Suprapubic skin (tissue), 4 donors: Measurements from ENCODE around the gene NUP188. TPM values are rescaled to one million over a fixed set of nuclear protein-coding genes. Genes with fewer than 3 reads are reported as not detected.

Source experiments
- DNase-seq, 2 donors: peaks; one replicate each; pipeline ENCODE4 v3.0.0-alpha.2; 2019; ENCODE audit warnings: low spot score in 2 of 2
- H3K27ac ChIP-seq: fragments of 200-600 bp; sonication (generic); one replicate; pipeline ENCODE4 v1.5.1; 2019
- H3K27me3 ChIP-seq: fragments of 200-600 bp; sonication (generic); one replicate; pipeline ENCODE4 v1.5.1; 2019
- H3K36me3 ChIP-seq: fragments of 200-600 bp; sonication (generic); one replicate; pipeline ENCODE4 v1.5.1; 2019
- H3K4me1 ChIP-seq: fragments of 200-600 bp; sonication (generic); one replicate; pipeline ENCODE4 v1.5.1; 2019
- H3K4me3 ChIP-seq: fragments of 200-600 bp; sonication (generic); one replicate; pipeline ENCODE4 v1.5.1; 2019; ENCODE audit warnings: mild to moderate bottlenecking
- H3K9me3 ChIP-seq: fragments of 200-600 bp; sonication (generic); one replicate; pipeline ENCODE4 v1.5.1; 2019
- EP300 ChIP-seq: sonication (generic); formaldehyde crosslinking; IDR thresholded peaks from one replicate; pipeline ENCODE4 v1.6.1; 2017; ENCODE audit warnings: antibody characterized with exemption
- POLR2A ChIP-seq, 2 donors: fragments of 450-650 bp; IDR thresholded peaks; one replicate each; pipeline ENCODE4 v1.6.1; 2017; ENCODE audit warnings: antibody characterized with exemption in 2 of 2, mild to moderate bottlenecking in 2 of 2, moderate library complexity in 2 of 2
- POLR2AphosphoS5 ChIP-seq, 3 donors: sonication (generic); formaldehyde crosslinking; IDR thresholded peaks; one replicate each; pipeline ENCODE4 v1.6.1; 2017; ENCODE audit warnings: antibody characterized with exemption in 3 of 3
- WGBS: methylation state at CpG from one replicate; pipeline ENCODE4 v1.1.5; 2018; 5-methylcytosine and 5-hydroxymethylcytosine counted together
- total RNA-seq, 4 donors: library from RNA; depleted of rRNA; stranded (reverse); fragments of >200 nt; gene quantifications; one replicate each; pipeline ENCODE4 v1.1.0, GENCODE V29; 2016
- TF ChIP-seq, protein P1 (sequence below), 2 donors: fragments of 200-600 bp in 1 of 2; fragments of 450-650 bp in 1 of 2; sonication (generic) in 1 of 2; IDR thresholded peaks; one replicate each; pipeline ENCODE4 v1.5.1; 2016 to 2019; ENCODE audit warnings: antibody characterized with exemption in 2 of 2, mild to moderate bottlenecking in 1 of 2, moderate library complexity in 1 of 2

Gene NUP188, protein sequence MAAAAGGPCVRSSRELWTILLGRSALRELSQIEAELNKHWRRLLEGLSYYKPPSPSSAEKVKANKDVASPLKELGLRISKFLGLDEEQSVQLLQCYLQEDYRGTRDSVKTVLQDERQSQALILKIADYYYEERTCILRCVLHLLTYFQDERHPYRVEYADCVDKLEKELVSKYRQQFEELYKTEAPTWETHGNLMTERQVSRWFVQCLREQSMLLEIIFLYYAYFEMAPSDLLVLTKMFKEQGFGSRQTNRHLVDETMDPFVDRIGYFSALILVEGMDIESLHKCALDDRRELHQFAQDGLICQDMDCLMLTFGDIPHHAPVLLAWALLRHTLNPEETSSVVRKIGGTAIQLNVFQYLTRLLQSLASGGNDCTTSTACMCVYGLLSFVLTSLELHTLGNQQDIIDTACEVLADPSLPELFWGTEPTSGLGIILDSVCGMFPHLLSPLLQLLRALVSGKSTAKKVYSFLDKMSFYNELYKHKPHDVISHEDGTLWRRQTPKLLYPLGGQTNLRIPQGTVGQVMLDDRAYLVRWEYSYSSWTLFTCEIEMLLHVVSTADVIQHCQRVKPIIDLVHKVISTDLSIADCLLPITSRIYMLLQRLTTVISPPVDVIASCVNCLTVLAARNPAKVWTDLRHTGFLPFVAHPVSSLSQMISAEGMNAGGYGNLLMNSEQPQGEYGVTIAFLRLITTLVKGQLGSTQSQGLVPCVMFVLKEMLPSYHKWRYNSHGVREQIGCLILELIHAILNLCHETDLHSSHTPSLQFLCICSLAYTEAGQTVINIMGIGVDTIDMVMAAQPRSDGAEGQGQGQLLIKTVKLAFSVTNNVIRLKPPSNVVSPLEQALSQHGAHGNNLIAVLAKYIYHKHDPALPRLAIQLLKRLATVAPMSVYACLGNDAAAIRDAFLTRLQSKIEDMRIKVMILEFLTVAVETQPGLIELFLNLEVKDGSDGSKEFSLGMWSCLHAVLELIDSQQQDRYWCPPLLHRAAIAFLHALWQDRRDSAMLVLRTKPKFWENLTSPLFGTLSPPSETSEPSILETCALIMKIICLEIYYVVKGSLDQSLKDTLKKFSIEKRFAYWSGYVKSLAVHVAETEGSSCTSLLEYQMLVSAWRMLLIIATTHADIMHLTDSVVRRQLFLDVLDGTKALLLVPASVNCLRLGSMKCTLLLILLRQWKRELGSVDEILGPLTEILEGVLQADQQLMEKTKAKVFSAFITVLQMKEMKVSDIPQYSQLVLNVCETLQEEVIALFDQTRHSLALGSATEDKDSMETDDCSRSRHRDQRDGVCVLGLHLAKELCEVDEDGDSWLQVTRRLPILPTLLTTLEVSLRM (N-terminal part only)
- 100 to 1,000 TPM in 1 of 4 donors, 10 to 100 TPM in 3; 53.6 to 104 (median 60.6) TPM for total RNA-seq

DNA sequence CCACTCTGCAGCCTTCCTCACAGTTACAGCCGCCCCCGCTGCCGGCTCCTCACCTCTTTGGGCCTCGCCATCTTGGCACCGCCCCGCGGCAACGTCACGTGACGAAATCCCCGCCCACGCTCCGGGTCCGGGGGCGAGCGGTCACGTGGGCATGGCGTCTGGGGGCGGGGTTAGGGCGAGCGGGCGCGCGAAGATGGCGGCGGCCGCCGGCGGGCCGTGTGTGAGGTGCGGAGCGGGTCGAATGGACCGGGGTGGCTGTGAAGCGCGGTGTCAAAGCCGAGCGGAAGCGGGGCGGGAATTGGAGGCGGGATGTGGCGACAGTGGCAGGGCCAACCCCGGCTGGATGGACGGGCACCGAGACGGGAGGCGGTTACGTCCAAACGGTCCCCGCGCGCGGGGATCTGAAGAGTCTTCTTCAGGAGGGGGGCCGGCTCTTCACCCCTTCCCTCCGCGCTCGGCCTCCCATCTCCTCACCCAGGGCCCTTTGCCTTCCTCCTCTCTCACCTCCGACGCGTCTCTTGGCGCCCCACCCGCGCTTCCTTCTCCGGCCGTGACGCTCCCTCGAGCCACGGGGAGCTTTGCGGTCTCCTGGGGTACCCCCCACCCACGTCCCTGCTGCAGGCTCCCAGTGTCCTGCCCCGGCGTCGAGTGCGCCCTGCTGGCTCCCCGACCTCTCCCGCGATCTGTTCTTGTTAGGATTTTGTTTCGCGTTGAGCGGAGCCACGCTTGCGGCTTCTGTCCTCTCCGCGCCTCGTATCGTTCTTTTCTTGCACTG, at the start of gene NUP188, which contains the start of gene DOLK:
NUP188 (plus strand) TSS at position 173 of the 775 bp plus-strand sequence; CDS start at position 194, 21 bp downstream.
DOLK (minus strand) TSS at position 77 of the 775 bp plus-strand sequence. CDS start 300 bp downstream, outside the sequence.
- Histone ChIP-seq H3K36me3 (peaks cover 18% of the 10 kb centered on the region), H3K4me1 (peaks cover 26% of the 10 kb centered on the region), H3K27me3 (no peaks in the 10 kb centered on the region), H3K9me3 (no peaks in the 10 kb centered on the region), H3K27ac (peak within 1 kb of the TSS; percentile 97), H3K4me3 (peak within 1 kb of the TSS; percentile 98)
- WGBS = under 1% methylated on average over 58 of the region's 86 CpGs
- TF ChIP-seq POLR2AphosphoS5 (IDR thresholded peaks at IDR 0.05) = peak; percentile 7 to 84 (median 42)
- TF ChIP-seq EP300 = no peak
- TF ChIP-seq POLR2A (IDR thresholded peaks at IDR 0.05) = peak in 1 of 2 donors; percentile 91
- DNase-seq = peak; percentile 97 to 99

DNA sequence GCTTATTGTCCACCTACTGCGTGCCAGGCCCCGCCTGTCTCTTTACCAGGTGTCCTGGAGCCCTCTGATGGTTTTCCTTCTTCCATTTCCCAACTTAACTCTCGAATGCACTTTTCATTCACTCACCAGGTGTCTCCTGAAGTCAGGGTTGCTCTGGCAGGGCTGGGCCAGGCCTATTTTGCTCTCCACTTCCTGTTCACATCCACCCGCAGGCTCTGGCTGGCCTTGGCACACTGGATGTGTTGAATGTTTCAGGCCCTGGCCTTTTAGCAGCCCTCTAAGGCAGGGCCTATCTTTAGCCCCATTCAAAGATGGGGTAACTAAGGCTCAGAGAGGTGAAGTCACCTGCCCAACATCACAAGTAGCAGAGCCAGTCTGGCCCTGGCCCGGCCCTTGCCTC, 49.1 kb upstream of the NUP188 start:
- peaks cover 88% of the 10 kb centered on the region for H3K4me1 ChIP-seq
- DNase-seq = peak in 1 of 2 donors; percentile 75
- H3K27ac ChIP-seq = peak overlapping the region; percentile 65
- peaks cover 19% of the 10 kb centered on the region for H3K36me3 ChIP-seq
- no peak overlapping the region for H3K4me3 ChIP-seq
- TF ChIP-seq POLR2A (IDR thresholded peaks at IDR 0.05) (no peak), POLR2AphosphoS5 (IDR thresholded peaks at IDR 0.05) (no peak), EP300 (no peak)
- TF ChIP-seq, protein P1, sequence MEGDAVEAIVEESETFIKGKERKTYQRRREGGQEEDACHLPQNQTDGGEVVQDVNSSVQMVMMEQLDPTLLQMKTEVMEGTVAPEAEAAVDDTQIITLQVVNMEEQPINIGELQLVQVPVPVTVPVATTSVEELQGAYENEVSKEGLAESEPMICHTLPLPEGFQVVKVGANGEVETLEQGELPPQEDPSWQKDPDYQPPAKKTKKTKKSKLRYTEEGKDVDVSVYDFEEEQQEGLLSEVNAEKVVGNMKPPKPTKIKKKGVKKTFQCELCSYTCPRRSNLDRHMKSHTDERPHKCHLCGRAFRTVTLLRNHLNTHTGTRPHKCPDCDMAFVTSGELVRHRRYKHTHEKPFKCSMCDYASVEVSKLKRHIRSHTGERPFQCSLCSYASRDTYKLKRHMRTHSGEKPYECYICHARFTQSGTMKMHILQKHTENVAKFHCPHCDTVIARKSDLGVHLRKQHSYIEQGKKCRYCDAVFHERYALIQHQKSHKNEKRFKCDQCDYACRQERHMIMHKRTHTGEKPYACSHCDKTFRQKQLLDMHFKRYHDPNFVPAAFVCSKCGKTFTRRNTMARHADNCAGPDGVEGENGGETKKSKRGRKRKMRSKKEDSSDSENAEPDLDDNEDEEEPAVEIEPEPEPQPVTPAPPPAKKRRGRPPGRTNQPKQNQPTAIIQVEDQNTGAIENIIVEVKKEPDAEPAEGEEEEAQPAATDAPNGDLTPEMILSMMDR (IDR thresholded peaks at IDR 0.05) = no peak
- H3K27me3 ChIP-seq = no peaks in the 10 kb centered on the region
- 47% methylated on average over 4 of the region's 5 CpGs for WGBS
- no peaks in the 10 kb centered on the region for H3K9me3 ChIP-seq

DNA sequence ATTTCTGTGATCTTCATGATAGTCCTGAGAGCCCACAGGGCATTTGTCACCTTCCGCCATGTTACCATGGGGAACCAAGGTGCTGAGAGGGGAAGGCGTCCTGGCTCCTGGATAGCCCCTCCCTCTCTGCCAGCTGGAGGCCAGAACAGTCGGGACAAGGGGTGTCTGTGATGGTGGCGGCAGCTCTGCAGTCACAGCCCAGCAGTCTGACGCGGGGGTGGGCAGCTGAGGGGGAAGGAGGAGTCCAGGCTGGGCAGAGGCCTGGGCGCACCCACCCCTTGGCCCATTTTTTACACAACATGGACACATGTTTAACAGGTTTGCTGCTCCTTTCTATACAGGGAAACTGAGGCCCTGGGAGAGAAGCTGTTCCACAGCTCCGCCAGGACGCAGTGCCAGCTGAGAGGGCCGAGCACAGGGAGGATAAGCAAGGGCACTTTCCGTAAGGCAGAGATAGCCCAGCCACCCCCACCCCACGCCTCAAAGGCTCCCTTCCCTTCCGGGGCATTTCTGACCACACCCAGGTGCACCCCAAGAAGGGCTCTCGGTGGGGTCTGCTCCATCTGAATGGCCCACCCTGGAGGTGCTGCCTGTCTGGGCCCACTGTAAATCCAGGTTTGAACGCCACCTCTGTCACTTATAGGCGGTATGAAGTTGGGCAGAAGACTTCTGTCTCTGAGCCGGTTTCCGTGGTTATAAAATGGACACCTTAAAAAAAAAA, 48.5 kb upstream of the NUP188 start:
- TF ChIP-seq POLR2AphosphoS5 (IDR thresholded peaks at IDR 0.05) (no peak), EP300 (no peak), POLR2A (IDR thresholded peaks at IDR 0.05) (no peak)
- TF ChIP-seq, protein P1 (IDR thresholded peaks at IDR 0.05) = no peak
- Histone ChIP-seq H3K9me3 (no peaks in the 10 kb centered on the region), H3K4me1 (peaks cover 88% of the 10 kb centered on the region)

DNA sequence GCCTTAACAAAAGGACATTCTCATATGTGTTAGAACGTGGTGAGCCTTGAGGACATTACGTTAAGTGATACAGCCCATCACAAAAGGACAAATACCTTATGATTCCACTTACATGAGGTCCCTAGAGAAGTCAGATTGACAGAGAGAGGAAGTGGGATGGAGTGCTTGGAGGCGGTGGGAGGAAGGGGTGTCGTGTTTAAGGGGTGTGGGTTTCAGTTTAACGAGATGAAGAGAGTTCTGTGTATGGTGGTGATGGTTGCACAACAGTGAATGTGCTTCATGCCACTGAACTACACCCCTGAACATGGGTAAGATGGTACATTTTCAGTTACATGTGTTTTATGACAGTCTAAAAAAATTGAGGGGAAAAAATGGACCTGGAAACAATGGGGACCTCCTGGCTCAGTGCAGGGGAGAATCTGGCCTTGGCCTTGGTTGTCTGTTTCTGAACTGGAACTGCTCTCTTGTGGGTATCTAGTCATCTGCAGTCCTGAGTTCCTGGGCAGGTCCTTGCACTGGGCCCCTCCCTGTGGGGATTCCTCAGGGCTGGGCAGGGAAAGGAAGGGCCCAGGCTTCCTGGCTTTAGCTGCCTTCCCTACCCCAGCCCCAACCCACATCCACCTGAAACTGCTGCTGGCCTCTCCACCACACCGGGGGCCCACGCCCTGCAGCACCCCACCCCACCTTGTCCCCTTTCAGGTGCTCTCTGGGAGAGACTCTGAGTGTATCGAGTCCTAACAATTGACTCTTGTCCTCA, 47.8 kb upstream of the NUP188 start:
- H3K4me3 ChIP-seq = no peak overlapping the region
- WGBS = 33% methylated on average over 5 of the region's 8 CpGs
- H3K9me3 ChIP-seq = no peaks in the 10 kb centered on the region
- no peaks in the 10 kb centered on the region for H3K27me3 ChIP-seq
- peaks cover 13% of the 10 kb centered on the region for H3K36me3 ChIP-seq
- TF ChIP-seq POLR2AphosphoS5 (IDR thresholded peaks at IDR 0.05) = no peak
- no peak for TF ChIP-seq EP300
- TF ChIP-seq POLR2A (IDR thresholded peaks at IDR 0.05) = no peak
- TF ChIP-seq, protein P1 (IDR thresholded peaks at IDR 0.05) = no peak
- peaks cover 88% of the 10 kb centered on the region for H3K4me1 ChIP-seq
- H3K27ac ChIP-seq = peak overlapping the region; percentile 65
- DNase-seq = no peak

More for the DNA sequence above, 48.5 kb upstream of the NUP188 start:
- Histone ChIP-seq H3K36me3 (peaks cover 16% of the 10 kb centered on the region), H3K27ac (peak overlapping the region; percentile 65), H3K27me3 (no peaks in the 10 kb centered on the region), H3K4me3 (no peak overlapping the region)
- 79% methylated on average over 17 of the region's 18 CpGs for WGBS
- peak in 1 of 2 donors; percentile 77 for DNase-seq
